ENCODE data around the gene MSN. TPM values are rescaled to one million over a fixed set of nuclear protein-coding genes. Genes with fewer than 3 reads are reported as not detected.

MSN gene
- polyA plus RNA-seq, 1 donor from 2014 or later, result 2.3 TPM

- H3K27me3 ChIP-seq (ENCODE audit: insufficient read depth, low read depth, low read length), result no peaks in the 10 kb centered on the region
- no peak overlapping the region for H2AFZ ChIP-seq (ENCODE audit: low read depth, low read length)
- no peak for TF ChIP-seq EP300 (conservative IDR thresholded peaks at IDR 0.05; ENCODE audit: poor library complexity, severe bottlenecking)
- no peak for TF ChIP-seq RAD21 (conservative IDR thresholded peaks at IDR 0.05)
- TF ChIP-seq POLR2AphosphoS5 (IDR thresholded peaks at IDR 0.05), result no peak
- no peak for TF ChIP-seq CTCF (IDR thresholded peaks at IDR 0.05; ENCODE audit: poor library complexity, severe bottlenecking)
- TF ChIP-seq SMC3 (conservative IDR thresholded peaks at IDR 0.05; ENCODE audit: poor library complexity), result no peak
- no peak for TF ChIP-seq EZH2 (IDR thresholded peaks at IDR 0.05; ENCODE audit: borderline replicate concordance, insufficient read depth, low read length, poor library complexity, severe bottlenecking)
- no peak for TF ChIP-seq MXI1 (conservative IDR thresholded peaks at IDR 0.05; ENCODE audit: poor library complexity, severe bottlenecking)
- TF ChIP-seq, protein P1, sequence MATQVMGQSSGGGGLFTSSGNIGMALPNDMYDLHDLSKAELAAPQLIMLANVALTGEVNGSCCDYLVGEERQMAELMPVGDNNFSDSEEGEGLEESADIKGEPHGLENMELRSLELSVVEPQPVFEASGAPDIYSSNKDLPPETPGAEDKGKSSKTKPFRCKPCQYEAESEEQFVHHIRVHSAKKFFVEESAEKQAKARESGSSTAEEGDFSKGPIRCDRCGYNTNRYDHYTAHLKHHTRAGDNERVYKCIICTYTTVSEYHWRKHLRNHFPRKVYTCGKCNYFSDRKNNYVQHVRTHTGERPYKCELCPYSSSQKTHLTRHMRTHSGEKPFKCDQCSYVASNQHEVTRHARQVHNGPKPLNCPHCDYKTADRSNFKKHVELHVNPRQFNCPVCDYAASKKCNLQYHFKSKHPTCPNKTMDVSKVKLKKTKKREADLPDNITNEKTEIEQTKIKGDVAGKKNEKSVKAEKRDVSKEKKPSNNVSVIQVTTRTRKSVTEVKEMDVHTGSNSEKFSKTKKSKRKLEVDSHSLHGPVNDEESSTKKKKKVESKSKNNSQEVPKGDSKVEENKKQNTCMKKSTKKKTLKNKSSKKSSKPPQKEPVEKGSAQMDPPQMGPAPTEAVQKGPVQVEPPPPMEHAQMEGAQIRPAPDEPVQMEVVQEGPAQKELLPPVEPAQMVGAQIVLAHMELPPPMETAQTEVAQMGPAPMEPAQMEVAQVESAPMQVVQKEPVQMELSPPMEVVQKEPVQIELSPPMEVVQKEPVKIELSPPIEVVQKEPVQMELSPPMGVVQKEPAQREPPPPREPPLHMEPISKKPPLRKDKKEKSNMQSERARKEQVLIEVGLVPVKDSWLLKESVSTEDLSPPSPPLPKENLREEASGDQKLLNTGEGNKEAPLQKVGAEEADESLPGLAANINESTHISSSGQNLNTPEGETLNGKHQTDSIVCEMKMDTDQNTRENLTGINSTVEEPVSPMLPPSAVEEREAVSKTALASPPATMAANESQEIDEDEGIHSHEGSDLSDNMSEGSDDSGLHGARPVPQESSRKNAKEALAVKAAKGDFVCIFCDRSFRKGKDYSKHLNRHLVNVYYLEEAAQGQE (IDR thresholded peaks at IDR 0.05; ENCODE audit: borderline replicate concordance), result no peak
- no peak for TF ChIP-seq TAF1 (IDR thresholded peaks at IDR 0.05; ENCODE audit: low read depth)
- no peaks in the 10 kb centered on the region for H3K36me3 ChIP-seq (ENCODE audit: insufficient read depth, low read length)
- no peak overlapping the region for H3K27ac ChIP-seq (ENCODE audit: low read length)
- H3K9me3 ChIP-seq (ENCODE audit: low read length), result no peaks in the 10 kb centered on the region
- no peak overlapping the region for H3K4me3 ChIP-seq (ENCODE audit: low read length)
- H4K20me1 ChIP-seq (ENCODE audit: insufficient read depth), result no peaks in the 10 kb centered on the region
- H3K4me2 ChIP-seq (ENCODE audit: low read length), result no peak overlapping the region
- no peak overlapping the region for H3K9ac ChIP-seq (ENCODE audit: low read length)
- no peaks in the 10 kb centered on the region for H3F3A ChIP-seq (ENCODE audit: insufficient read depth, low read length, poor library complexity, severe bottlenecking)
- H3K79me2 ChIP-seq (replicated peaks; ENCODE audit: insufficient read depth, low read length), result no peaks in the 10 kb centered on the region
- H3K9me2 ChIP-seq (ENCODE audit: insufficient read depth, low read length), result no peaks in the 10 kb centered on the region
Measured at GRCh38 chrX:65697211-65697641, 29.8 kb downstream of the MSN start.

DNA sequence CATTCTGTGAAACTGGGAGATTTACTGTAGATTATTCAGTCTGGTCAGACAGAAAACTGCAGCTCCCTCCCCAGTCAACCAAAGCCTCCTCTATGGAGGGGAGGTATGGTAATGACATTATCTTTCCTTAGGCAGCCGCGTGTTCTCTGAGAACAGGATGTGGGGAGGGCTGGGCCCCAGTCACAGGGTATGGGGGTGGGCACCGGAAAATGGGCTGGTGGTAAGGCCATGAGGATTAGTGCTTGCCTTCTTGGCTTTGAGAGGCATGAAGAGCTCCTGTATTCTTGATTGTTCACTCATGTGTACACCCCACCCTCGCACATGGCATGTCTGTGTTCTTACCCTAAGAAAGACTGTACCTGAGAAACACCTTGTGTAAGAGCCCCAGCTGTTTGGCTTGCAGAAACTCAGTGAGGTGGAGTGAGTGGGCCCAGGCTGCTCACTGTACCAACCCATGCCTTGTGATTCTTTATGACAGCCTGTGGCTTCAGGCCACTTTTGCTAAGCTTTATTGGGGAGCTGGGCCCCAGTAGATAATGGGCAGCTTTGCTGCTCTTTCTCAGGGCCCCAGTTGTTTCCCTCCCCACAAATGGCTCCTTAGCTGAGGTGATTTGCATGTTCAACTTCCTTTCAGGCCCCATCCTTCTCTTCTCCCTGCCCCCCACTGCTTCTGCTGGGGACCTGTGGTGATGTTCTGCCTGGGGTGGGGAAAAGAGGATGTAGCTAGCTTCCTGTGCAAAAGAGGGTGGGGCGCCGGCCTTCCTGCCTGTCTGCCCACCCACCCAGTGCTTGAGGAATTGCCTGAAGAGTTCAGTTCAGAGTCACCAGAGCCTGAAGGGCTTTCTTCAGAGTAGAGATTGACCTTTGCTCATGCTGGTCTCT lies 30.7 kb downstream of the MSN start:
- H3K4me3 ChIP-seq (ENCODE audit: low read length), result no peak overlapping the region
- H4K20me1 ChIP-seq (ENCODE audit: insufficient read depth), result no peaks in the 10 kb centered on the region
- H3K27me3 ChIP-seq (ENCODE audit: insufficient read depth, low read depth, low read length), result no peaks in the 10 kb centered on the region
- no peak overlapping the region for H3K9ac ChIP-seq (ENCODE audit: low read length)
- H3K9me3 ChIP-seq (ENCODE audit: low read length), result no peaks in the 10 kb centered on the region
- no peaks in the 10 kb centered on the region for H3K36me3 ChIP-seq (ENCODE audit: insufficient read depth, low read length)
- H3K9me2 ChIP-seq (ENCODE audit: insufficient read depth, low read length), result no peaks in the 10 kb centered on the region
- no peak overlapping the region for H3K27ac ChIP-seq (ENCODE audit: low read length)
- no peaks in the 10 kb centered on the region for H3F3A ChIP-seq (ENCODE audit: insufficient read depth, low read length, poor library complexity, severe bottlenecking)
- no peak overlapping the region for H2AFZ ChIP-seq (ENCODE audit: low read depth, low read length)
- H3K4me2 ChIP-seq (ENCODE audit: low read length), result no peak overlapping the region
- TF ChIP-seq SMC3 (conservative IDR thresholded peaks at IDR 0.05; ENCODE audit: poor library complexity) (no peak), RAD21 (conservative IDR thresholded peaks at IDR 0.05) (no peak), EP300 (conservative IDR thresholded peaks at IDR 0.05; ENCODE audit: poor library complexity, severe bottlenecking) (no peak), EZH2 (IDR thresholded peaks at IDR 0.05; ENCODE audit: borderline replicate concordance, insufficient read depth, low read length, poor library complexity, severe bottlenecking) (no peak), POLR2AphosphoS5 (IDR thresholded peaks at IDR 0.05) (no peak), TAF1 (IDR thresholded peaks at IDR 0.05; ENCODE audit: low read depth) (no peak), CTCF (IDR thresholded peaks at IDR 0.05; ENCODE audit: poor library complexity, severe bottlenecking) (no peak), MXI1 (conservative IDR thresholded peaks at IDR 0.05; ENCODE audit: poor library complexity, severe bottlenecking) (no peak)
- TF ChIP-seq, protein P1 (IDR thresholded peaks at IDR 0.05; ENCODE audit: borderline replicate concordance), result no peak
- H3K79me2 ChIP-seq (replicated peaks; ENCODE audit: insufficient read depth, low read length), result no peaks in the 10 kb centered on the region
